Nephron (organoid): ENCODE measurements around the gene ZNF662.

Experiments
- H3K27ac Mint-ChIP-seq, 3 experiments: 2 replicates each; pipeline ENCODE4 v1.8.0; 2020; ENCODE audit warnings: mixed read lengths in 3 of 3, mild to moderate bottlenecking in 2 of 3, moderate library complexity in 1 of 3
- H3K27me3 Mint-ChIP-seq: 2 replicates; pipeline ENCODE4 v1.8.0; 2021; ENCODE audit warnings: low read depth, mild to moderate bottlenecking, moderate library complexity, mixed read lengths
- H3K36me3 Mint-ChIP-seq: 2 replicates; pipeline ENCODE4 v1.8.0; 2020; ENCODE audit warnings: low read depth, mixed read lengths
- H3K4me1 Mint-ChIP-seq: 2 replicates; pipeline ENCODE4 v1.8.0; 2020; ENCODE audit warnings: mixed read lengths
- H3K4me3 Mint-ChIP-seq, 3 experiments: 2 replicates each; pipeline ENCODE4 v1.8.0; 2020; ENCODE audit warnings: mild to moderate bottlenecking in 3 of 3, mixed read lengths in 3 of 3, moderate library complexity in 2 of 3
- H3K9me3 Mint-ChIP-seq: 2 replicates; pipeline ENCODE4 v1.8.0; 2020; ENCODE audit warnings: mixed read lengths
- CTCF ChIP-seq, 3 experiments: fragments of 200-600 bp; sonication (generic); IDR thresholded peaks; one replicate each; pipeline ENCODE4 v1.5.0; 2021; ENCODE audit warnings: antibody characterized with exemption in 3 of 3; ENCODE audit not compliant: unreplicated experiment in 3 of 3

ZNF662 gene

GRCh38 chr3:42957573-42957972 is 51.6 kb downstream of the ZNF662 start:
- no peak overlapping the region for H3K27ac Mint-ChIP-seq
- H3K27me3 Mint-ChIP-seq: peaks cover 24% of the 10 kb centered on the region
- no peaks in the 10 kb centered on the region for H3K9me3 Mint-ChIP-seq
- H3K4me1 Mint-ChIP-seq: no peaks in the 10 kb centered on the region
- TF ChIP-seq CTCF (IDR thresholded peaks at IDR 0.05; ENCODE audit: unreplicated experiment in 3 of 3): no peak
- no peaks in the 10 kb centered on the region for H3K36me3 Mint-ChIP-seq
- no peak overlapping the region for H3K4me3 Mint-ChIP-seq

- no peaks in the 10 kb centered on the region for H3K36me3 Mint-ChIP-seq
- no peaks in the 10 kb centered on the region for H3K4me1 Mint-ChIP-seq
- H3K27ac Mint-ChIP-seq: no peak overlapping the region
- H3K9me3 Mint-ChIP-seq: no peaks in the 10 kb centered on the region
- no peak overlapping the region for H3K4me3 Mint-ChIP-seq
- no peak for TF ChIP-seq CTCF (IDR thresholded peaks at IDR 0.05; ENCODE audit: unreplicated experiment in 3 of 3)
- peaks cover 30% of the 10 kb centered on the region for H3K27me3 Mint-ChIP-seq
Measured at GRCh38 chr3:42960282-42960681, 54.3 kb downstream of the ZNF662 start.

- Mint-ChIP-seq H3K27ac (no peak overlapping the region), H3K9me3 (no peaks in the 10 kb centered on the region), H3K4me3 (no peak overlapping the region), H3K36me3 (no peaks in the 10 kb centered on the region), H3K27me3 (peaks cover 32% of the 10 kb centered on the region), H3K4me1 (no peaks in the 10 kb centered on the region)
- TF ChIP-seq CTCF (IDR thresholded peaks at IDR 0.05; ENCODE audit: unreplicated experiment in 3 of 3): no peak
Measured at GRCh38 chr3:42960786-42961185, 54.8 kb downstream of the ZNF662 start.

- peaks cover 38% of the 10 kb centered on the region for H3K27me3 Mint-ChIP-seq
- no peaks in the 10 kb centered on the region for H3K36me3 Mint-ChIP-seq
- no peak overlapping the region for H3K27ac Mint-ChIP-seq
- no peaks in the 10 kb centered on the region for H3K9me3 Mint-ChIP-seq
- no peaks in the 10 kb centered on the region for H3K4me1 Mint-ChIP-seq
- H3K4me3 Mint-ChIP-seq: no peak overlapping the region
- TF ChIP-seq CTCF (IDR thresholded peaks at IDR 0.05; ENCODE audit: unreplicated experiment in 3 of 3): peak; percentile 54 to 70 (median 66)
Measured at GRCh38 chr3:42961633-42962032, 55.7 kb downstream of the ZNF662 start.

- no peak for TF ChIP-seq CTCF (IDR thresholded peaks at IDR 0.05; ENCODE audit: unreplicated experiment in 3 of 3)
Measured at GRCh38 chr3:42963269-42963668, 57.3 kb downstream of the ZNF662 start.

GRCh38 chr3:42964266-42964665 is 58.3 kb downstream of the ZNF662 start:
- H3K36me3 Mint-ChIP-seq: no peaks in the 10 kb centered on the region
- no peak overlapping the region for H3K27ac Mint-ChIP-seq
- H3K9me3 Mint-ChIP-seq: no peaks in the 10 kb centered on the region
- TF ChIP-seq CTCF (IDR thresholded peaks at IDR 0.05; ENCODE audit: unreplicated experiment in 3 of 3): no peak
- H3K27me3 Mint-ChIP-seq: peaks cover 42% of the 10 kb centered on the region
- no peak overlapping the region for H3K4me3 Mint-ChIP-seq
- no peaks in the 10 kb centered on the region for H3K4me1 Mint-ChIP-seq

More at GRCh38 chr3:42963269-42963668, 57.3 kb downstream of the ZNF662 start:
- H3K27me3 Mint-ChIP-seq: peaks cover 40% of the 10 kb centered on the region
- no peak overlapping the region for H3K4me3 Mint-ChIP-seq
- H3K9me3 Mint-ChIP-seq: no peaks in the 10 kb centered on the region
- no peaks in the 10 kb centered on the region for H3K4me1 Mint-ChIP-seq
- no peaks in the 10 kb centered on the region for H3K36me3 Mint-ChIP-seq
- no peak overlapping the region for H3K27ac Mint-ChIP-seq
